GM12878 (cell line): Measurements from ENCODE around the gene PIAS2. TPM values are rescaled to one million over a fixed set of nuclear protein-coding genes. Genes with fewer than 3 reads are reported as not detected.

Experiments
- ATAC-seq: fragments of 200-7000 bp; cut with Tn5 transposase; 3 replicates; pipeline ENCODE4 v1.9.1; 2020; ENCODE audit warnings: mild to moderate bottlenecking, moderate library complexity
- BruUV-seq: library from RNA; stranded (reverse); fragments of 400-500 nt; replicated peaks from 2 replicates; lab custom pipeline; 2021; lab: Mats Ljungman, UMichigan
- CTCF ChIA-PET: fragments of 300-600 bp; sonication (Branson Sonifier 250); formaldehyde crosslinking; extraction: SDS; loops from one replicate; lab custom pipeline; 2021; ENCODE audit warnings: inconsistent platforms; lab: Yijun Ruan, JAX
- POLR2A ChIA-PET: fragments of 350-600 bp; formaldehyde crosslinking; extraction: SDS; loops from one replicate; lab custom pipeline; 2021; ENCODE audit warnings: inconsistent platforms; lab: Charles Lee
- RAD21 ChIA-PET: fragments of 300-600 bp; sonication (Branson Sonifier 250); formaldehyde crosslinking; loops from one replicate; lab custom pipeline; 2023; ENCODE audit warnings: antibody characterized with exemption; ENCODE audit not compliant: unreplicated experiment; lab: Charles Lee
- SMC1A ChIA-PET: fragments of 300-600 bp; sonication (Branson Sonifier 250); formaldehyde crosslinking; loops from one replicate; lab custom pipeline; 2023; ENCODE audit not compliant: unreplicated experiment, uncharacterized antibody; lab: Charles Lee
- DNase-seq: peaks from one replicate; pipeline ENCODE4 v3.0.0-alpha.2; 2011; ENCODE audit warnings: low read depth, low spot score
- FAIRE-seq: peaks from 3 replicates; lab custom pipeline; 2011; peaks lifted over from hg19 to GRCh38; lab: Jason Lieb, UNC
- H2AFZ ChIP-seq: 2 replicates; pipeline ENCODE4 v1.6.0; 2011; ENCODE audit warnings: low read depth, low read length, control low read depth; ENCODE audit not compliant: control insufficient read depth
- H3K27ac ChIP-seq: 2 replicates; pipeline ENCODE4 v1.5.1; 2011; ENCODE audit warnings: control low read depth; ENCODE audit not compliant: control insufficient read depth, insufficient read depth
- H3K27me3 ChIP-seq, 2 experiments: replicated peaks in 1 of 2; 2 replicates each; pipeline versions ENCODE4 v1.6.0 to v1.6.1; 2011; ENCODE audit warnings: low read length in 1 of 2; ENCODE audit not compliant: control insufficient read depth in 2 of 2, insufficient read depth in 2 of 2
- H3K36me3 ChIP-seq, 2 experiments: 2 replicates each; pipeline ENCODE4 v1.5.1; 2011; ENCODE audit warnings: low read length in 1 of 2; ENCODE audit not compliant: control insufficient read depth in 2 of 2, insufficient read depth in 2 of 2
- H3K4me1 ChIP-seq: 2 replicates; pipeline ENCODE4 v1.6.1; 2011; ENCODE audit warnings: mild to moderate bottlenecking, low read length, moderate library complexity, mixed read lengths; ENCODE audit not compliant: control insufficient read depth, insufficient read depth
- H3K4me2 ChIP-seq: 2 replicates; pipeline ENCODE4 v1.6.0; 2011; ENCODE audit warnings: control low read depth; ENCODE audit not compliant: control insufficient read depth, insufficient read depth
- H3K4me3 ChIP-seq: fragments of 200-600 bp; sonication (generic); 2 replicates; pipeline ENCODE4 v1.5.1; 2016
- H3K79me2 ChIP-seq: 2 replicates; pipeline ENCODE4 v1.6.0; 2011; ENCODE audit warnings: low read length; ENCODE audit not compliant: control insufficient read depth, insufficient read depth
- H3K9ac ChIP-seq: 2 replicates; pipeline ENCODE4 v1.8.0; 2011; ENCODE audit warnings: low read length, control low read depth, mixed read lengths; ENCODE audit not compliant: control insufficient read depth, insufficient read depth
- H3K9me3 ChIP-seq: replicated peaks from 3 replicates; pipeline ENCODE4 v1.5.1; 2011; ENCODE audit warnings: mild to moderate bottlenecking, low read length; ENCODE audit not compliant: control insufficient read depth, insufficient read depth
- H4K20me1 ChIP-seq: 2 replicates; pipeline ENCODE4 v1.6.0; 2011; ENCODE audit not compliant: control insufficient read depth, insufficient read depth
- ATF7 ChIP-seq: fragments of 450-650 bp; IDR thresholded peaks from 2 replicates; pipeline ENCODE4 v1.6.1; 2016; ENCODE audit warnings: low read depth, mild to moderate bottlenecking
- BHLHE40 ChIP-seq, 2 experiments: fragments of 450-650 bp in 1 of 2; IDR thresholded peaks; 2 replicates each; pipeline ENCODE4 v1.6.1; 2011 to 2017; ENCODE audit warnings: low read depth in 2 of 2, borderline replicate concordance in 1 of 2, improper control_type of control experiment in 1 of 2, low read length in 1 of 2, mild to moderate bottlenecking in 1 of 2
- FOS ChIP-seq: IDR thresholded peaks from 3 replicates; pipeline ENCODE4 v1.6.1; 2011; ENCODE audit warnings: borderline replicate concordance; ENCODE audit not compliant: insufficient read length; ENCODE audit errors: extremely low read depth
- HDAC6 ChIP-seq: fragments of 200-600 bp; sonication (generic); IDR thresholded peaks from one replicate; pipeline ENCODE4 v1.8.0; 2017; ENCODE audit warnings: antibody characterized with exemption; ENCODE audit not compliant: unreplicated experiment
- MEF2A ChIP-seq: IDR thresholded peaks from 2 replicates; pipeline ENCODE4 v1.6.1; 2011; ENCODE audit warnings: low read depth, mild to moderate bottlenecking, low read length, moderate library complexity; ENCODE audit not compliant: insufficient read depth
- MEF2B ChIP-seq: fragments of 450-650 bp; IDR thresholded peaks from 2 replicates; pipeline ENCODE4 v1.6.1; 2018; ENCODE audit warnings: mild to moderate bottlenecking, moderate library complexity; ENCODE audit not compliant: partially characterized antibody, poor library complexity, severe bottlenecking
- RCOR1 ChIP-seq: conservative IDR thresholded peaks from 2 replicates; pipeline ENCODE4 v1.6.1; 2012; ENCODE audit warnings: low read depth, low read length, improper control_type of control experiment
- RELA ChIP-seq: fragments of 450-650 bp; IDR thresholded peaks from 2 replicates; pipeline ENCODE4 v1.8.0; 2014; ENCODE audit warnings: borderline replicate concordance; ENCODE audit not compliant: partially characterized antibody
- RUNX3 ChIP-seq: IDR thresholded peaks from 2 replicates; pipeline ENCODE4 v1.6.1; 2012; ENCODE audit warnings: low read length, inconsistent platforms
- SMC3 ChIP-seq: IDR thresholded peaks from 2 replicates; pipeline ENCODE4 v1.6.1; 2011; ENCODE audit warnings: low read length, improper control_type of control experiment, borderline replicate concordance
- TBL1XR1 ChIP-seq: IDR thresholded peaks from 2 replicates; pipeline ENCODE4 v1.6.1; 2012; ENCODE audit warnings: low read depth, low read length, improper control_type of control experiment
- TCF12 ChIP-seq: IDR thresholded peaks from 2 replicates; pipeline ENCODE4 v1.6.1; 2011; ENCODE audit warnings: low read depth, mild to moderate bottlenecking, low read length
- TCF7 ChIP-seq: IDR thresholded peaks from 2 replicates; pipeline ENCODE4 v1.6.1; 2014; ENCODE audit warnings: antibody characterized with exemption, borderline replicate concordance
- ZNF274 ChIP-seq: IDR thresholded peaks from one replicate; pipeline ENCODE4 v1.8.0; 2011; ENCODE audit not compliant: insufficient read length, insufficient read depth
- WGBS: methylation state at CpG from one replicate; pipeline ENCODE4 v1.1.6; 2016; ENCODE audit warnings: low lambda C conversion rate; ENCODE audit not compliant: insufficient replicate concordance, insufficient coverage; ENCODE audit errors: missing lambda C conversion rate; 5-methylcytosine and 5-hydroxymethylcytosine counted together
- in situ Hi-C: fragments of 300-500 bp; cut with MboI; formaldehyde crosslinking; loops from 9 replicates; pipeline ENCODE4 v1.14.3; 2018; ENCODE audit warnings: mixed read lengths
- intact Hi-C: fragments of 100-400 bp; cut with micrococcal nuclease; formaldehyde crosslinking; loops from one replicate; pipeline ENCODE4 v1.14.2; 2022; ENCODE audit not compliant: unreplicated experiment
- polyA plus RNA-seq, 11 experiments: library from polyadenylated mRNA; depleted of rRNA in 4 of 11; unstranded in 6 of 11; stranded (reverse) in 5 of 11; fragments of >200 nt; fragmentation: Nextera tagmentation in 4 of 11; fragmentation: Illumina TruSeq in 1 of 11; extraction: Ambion mirVana in 4 of 11; extraction: Trizol in 1 of 11; gene quantifications; 1 replicate in 1 of 11; 2 replicates in 10 of 11; pipeline versions ENCODE4 v1.2.1 to v1.2.3, GENCODE V29; 2011 to 2016; ENCODE audit warnings: inconsistent platforms in 2 of 11, missing spikeins in 2 of 11, low read depth in 1 of 11
- total RNA-seq, 4 experiments: library from RNA; depleted of rRNA in 3 of 4; stranded (reverse); fragments of >200 nt in 3 of 4; fragmentation: Illumina TruSeq in 1 of 4; extraction: Trizol in 1 of 4; gene quantifications; 2 replicates each; pipeline versions ENCODE4 v1.2.1 to v1.2.3, GENCODE V29; 2013 to 2021
- TF ChIP-seq, protein P1 (sequence below): IDR thresholded peaks from 2 replicates; pipeline ENCODE4 v1.6.1; 2012; ENCODE audit warnings: low read length, inconsistent platforms
- TF ChIP-seq, protein P2 (sequence below): fragments of 450-650 bp; IDR thresholded peaks from 2 replicates; pipeline ENCODE4 v1.6.1; 2016; ENCODE audit warnings: mild to moderate bottlenecking, moderate library complexity, borderline replicate concordance
- TF ChIP-seq, protein P3 (sequence below): fragments of 450-650 bp; IDR thresholded peaks from 2 replicates; pipeline ENCODE4 v1.6.1; 2018; ENCODE audit warnings: mild to moderate bottlenecking, low read depth, moderate library complexity; ENCODE audit not compliant: partially characterized antibody

PIAS2 gene
- total and polyA plus RNA-seq, 10 of the 15 experiments (the other 5 are each of a cell fraction or from before 2014, with no cell fraction given), result 4.0 to 31.8 (median 22.4) TPM

DNA sequence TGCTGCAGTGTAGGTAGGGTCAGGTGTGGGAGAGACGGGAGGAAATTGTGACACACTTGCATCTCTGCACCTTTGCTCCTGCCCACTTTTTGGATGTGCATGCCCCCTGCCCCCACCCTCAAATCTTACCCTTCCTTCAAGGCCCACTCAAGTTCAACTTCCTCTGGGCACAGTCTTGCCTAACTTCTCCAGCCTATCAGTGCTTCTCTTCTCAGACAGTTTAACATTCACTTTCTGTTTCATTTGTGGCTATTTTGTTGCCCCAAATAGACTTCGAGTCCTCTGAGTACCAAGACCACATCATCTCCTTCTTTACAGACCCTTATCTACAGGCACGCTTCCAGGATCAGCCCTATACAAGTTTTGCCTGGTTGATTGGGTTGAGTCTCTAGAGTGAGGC is 163.1 kb downstream of the PIAS2 start:
- no peak overlapping the region for H3K4me3 ChIP-seq
- ATAC-seq, result peak; percentile 67
- no peak overlapping the region for H3K9ac ChIP-seq
- H4K20me1 ChIP-seq, result no peaks in the 10 kb centered on the region
- 12% methylated on average over 3 of the region's 3 CpGs for WGBS
- peak; percentile 19 for DNase-seq
- H3K9me3 ChIP-seq, result no peaks in the 10 kb centered on the region
- no TSS peak for BruUV-seq
- H3K36me3 ChIP-seq, result no peaks in the 10 kb centered on the region
- H3K27me3 ChIP-seq, result peaks cover 3 to 10% of the 10 kb centered on the region in 2 experiments; a peak in 3 of 4 replicates
- H3K4me1 ChIP-seq, result peaks cover 8% of the 10 kb centered on the region
- H2AFZ ChIP-seq, result peak overlapping the region; percentile 76
- H3K27ac ChIP-seq, result no peak overlapping the region
- POLR2A ChIA-PET, result interaction anchor here (1.6 kb wide), 1 partner anchor 43 kb away, joined by 3 read pairs; no protein-coding TSS in a partner anchor
- CTCF ChIA-PET, result interaction anchor here (0.6 kb wide), 2 partner anchors 131 to 463 kb away, joined by 3 to 5 read pairs; no protein-coding TSS in a partner anchor
- peak; percentile 85 for FAIRE-seq
- H3K79me2 ChIP-seq, result no peaks in the 10 kb centered on the region
- in situ Hi-C loops, result no loop called here
- RAD21 ChIA-PET, result no interaction called here
- intact Hi-C loops, result no loop called here
- SMC1A ChIA-PET, result no interaction called here
- peak overlapping the region; percentile 5; the same call in 1 of the 2 replicates for H3K4me2 ChIP-seq
- TF ChIP-seq TCF7 (no peak), SMC3 (no peak), HDAC6 (no peak), FOS (no peak), BHLHE40 (IDR thresholded peaks at IDR 0.05; ENCODE audit: borderline replicate concordance in 1 of 2, low read depth in 2 of 2, low read length in 1 of 2) (no peak), RUNX3 (peak; percentile 53), RCOR1 (no peak), TCF12 (no peak), ZNF274 (no peak), TBL1XR1 (no peak), RELA (no peak), ATF7 (no peak), MEF2A (peak; percentile 67), MEF2B (peak; percentile 57)
- TF ChIP-seq, protein P1, sequence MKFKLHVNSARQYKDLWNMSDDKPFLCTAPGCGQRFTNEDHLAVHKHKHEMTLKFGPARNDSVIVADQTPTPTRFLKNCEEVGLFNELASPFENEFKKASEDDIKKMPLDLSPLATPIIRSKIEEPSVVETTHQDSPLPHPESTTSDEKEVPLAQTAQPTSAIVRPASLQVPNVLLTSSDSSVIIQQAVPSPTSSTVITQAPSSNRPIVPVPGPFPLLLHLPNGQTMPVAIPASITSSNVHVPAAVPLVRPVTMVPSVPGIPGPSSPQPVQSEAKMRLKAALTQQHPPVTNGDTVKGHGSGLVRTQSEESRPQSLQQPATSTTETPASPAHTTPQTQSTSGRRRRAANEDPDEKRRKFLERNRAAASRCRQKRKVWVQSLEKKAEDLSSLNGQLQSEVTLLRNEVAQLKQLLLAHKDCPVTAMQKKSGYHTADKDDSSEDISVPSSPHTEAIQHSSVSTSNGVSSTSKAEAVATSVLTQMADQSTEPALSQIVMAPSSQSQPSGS, result no peak
- TF ChIP-seq, protein P2, sequence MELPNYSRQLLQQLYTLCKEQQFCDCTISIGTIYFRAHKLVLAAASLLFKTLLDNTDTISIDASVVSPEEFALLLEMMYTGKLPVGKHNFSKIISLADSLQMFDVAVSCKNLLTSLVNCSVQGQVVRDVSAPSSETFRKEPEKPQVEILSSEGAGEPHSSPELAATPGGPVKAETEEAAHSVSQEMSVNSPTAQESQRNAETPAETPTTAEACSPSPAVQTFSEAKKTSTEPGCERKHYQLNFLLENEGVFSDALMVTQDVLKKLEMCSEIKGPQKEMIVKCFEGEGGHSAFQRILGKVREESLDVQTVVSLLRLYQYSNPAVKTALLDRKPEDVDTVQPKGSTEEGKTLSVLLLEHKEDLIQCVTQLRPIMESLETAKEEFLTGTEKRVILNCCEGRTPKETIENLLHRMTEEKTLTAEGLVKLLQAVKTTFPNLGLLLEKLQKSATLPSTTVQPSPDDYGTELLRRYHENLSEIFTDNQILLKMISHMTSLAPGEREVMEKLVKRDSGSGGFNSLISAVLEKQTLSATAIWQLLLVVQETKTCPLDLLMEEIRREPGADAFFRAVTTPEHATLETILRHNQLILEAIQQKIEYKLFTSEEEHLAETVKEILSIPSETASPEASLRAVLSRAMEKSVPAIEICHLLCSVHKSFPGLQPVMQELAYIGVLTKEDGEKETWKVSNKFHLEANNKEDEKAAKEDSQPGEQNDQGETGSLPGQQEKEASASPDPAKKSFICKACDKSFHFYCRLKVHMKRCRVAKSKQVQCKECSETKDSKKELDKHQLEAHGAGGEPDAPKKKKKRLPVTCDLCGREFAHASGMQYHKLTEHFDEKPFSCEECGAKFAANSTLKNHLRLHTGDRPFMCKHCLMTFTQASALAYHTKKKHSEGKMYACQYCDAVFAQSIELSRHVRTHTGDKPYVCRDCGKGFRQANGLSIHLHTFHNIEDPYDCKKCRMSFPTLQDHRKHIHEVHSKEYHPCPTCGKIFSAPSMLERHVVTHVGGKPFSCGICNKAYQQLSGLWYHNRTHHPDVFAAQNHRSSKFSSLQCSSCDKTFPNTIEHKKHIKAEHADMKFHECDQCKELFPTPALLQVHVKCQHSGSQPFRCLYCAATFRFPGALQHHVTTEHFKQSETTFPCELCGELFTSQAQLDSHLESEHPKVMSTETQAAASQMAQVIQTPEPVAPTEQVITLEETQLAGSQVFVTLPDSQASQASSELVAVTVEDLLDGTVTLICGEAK, result no peak
- TF ChIP-seq, protein P3, sequence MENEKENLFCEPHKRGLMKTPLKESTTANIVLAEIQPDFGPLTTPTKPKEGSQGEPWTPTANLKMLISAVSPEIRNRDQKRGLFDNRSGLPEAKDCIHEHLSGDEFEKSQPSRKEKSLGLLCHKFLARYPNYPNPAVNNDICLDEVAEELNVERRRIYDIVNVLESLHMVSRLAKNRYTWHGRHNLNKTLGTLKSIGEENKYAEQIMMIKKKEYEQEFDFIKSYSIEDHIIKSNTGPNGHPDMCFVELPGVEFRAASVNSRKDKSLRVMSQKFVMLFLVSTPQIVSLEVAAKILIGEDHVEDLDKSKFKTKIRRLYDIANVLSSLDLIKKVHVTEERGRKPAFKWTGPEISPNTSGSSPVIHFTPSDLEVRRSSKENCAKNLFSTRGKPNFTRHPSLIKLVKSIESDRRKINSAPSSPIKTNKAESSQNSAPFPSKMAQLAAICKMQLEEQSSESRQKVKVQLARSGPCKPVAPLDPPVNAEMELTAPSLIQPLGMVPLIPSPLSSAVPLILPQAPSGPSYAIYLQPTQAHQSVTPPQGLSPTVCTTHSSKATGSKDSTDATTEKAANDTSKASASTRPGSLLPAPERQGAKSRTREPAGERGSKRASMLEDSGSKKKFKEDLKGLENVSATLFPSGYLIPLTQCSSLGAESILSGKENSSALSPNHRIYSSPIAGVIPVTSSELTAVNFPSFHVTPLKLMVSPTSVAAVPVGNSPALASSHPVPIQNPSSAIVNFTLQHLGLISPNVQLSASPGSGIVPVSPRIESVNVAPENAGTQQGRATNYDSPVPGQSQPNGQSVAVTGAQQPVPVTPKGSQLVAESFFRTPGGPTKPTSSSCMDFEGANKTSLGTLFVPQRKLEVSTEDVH, result no peak
